ENCODE data around the gene SLC35C1. TPM values are rescaled to one million over a fixed set of nuclear protein-coding genes. Genes with fewer than 3 reads are reported as not detected.

SLC35C1 gene
- total and polyA plus RNA-seq, 9 of the 15 experiments (the other 6 are each of a cell fraction or from before 2014, with no cell fraction given): 0.65 to 13.1 (median 2.4) TPM

DNA sequence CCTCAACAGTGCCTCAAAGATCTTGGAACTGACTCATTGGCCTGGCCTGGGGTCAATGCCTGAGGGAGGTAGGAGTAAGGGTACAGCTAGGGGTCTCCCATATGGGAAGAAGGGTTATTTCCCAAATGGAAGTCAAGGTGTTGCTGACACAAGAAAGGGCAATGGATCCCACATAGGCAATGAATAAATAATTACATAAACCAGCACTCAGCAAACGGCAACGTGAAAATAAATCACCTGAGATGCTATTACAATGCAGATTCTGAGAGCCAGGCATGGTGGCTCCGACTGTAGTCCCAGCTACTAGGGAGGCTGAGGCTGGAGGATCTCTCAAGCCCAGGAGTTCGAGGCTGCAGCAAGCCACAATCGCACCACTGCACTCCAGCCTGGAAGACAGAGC is 36.5 kb upstream of the SLC35C1 start (continued):
- TF ChIP-seq, protein P1, sequence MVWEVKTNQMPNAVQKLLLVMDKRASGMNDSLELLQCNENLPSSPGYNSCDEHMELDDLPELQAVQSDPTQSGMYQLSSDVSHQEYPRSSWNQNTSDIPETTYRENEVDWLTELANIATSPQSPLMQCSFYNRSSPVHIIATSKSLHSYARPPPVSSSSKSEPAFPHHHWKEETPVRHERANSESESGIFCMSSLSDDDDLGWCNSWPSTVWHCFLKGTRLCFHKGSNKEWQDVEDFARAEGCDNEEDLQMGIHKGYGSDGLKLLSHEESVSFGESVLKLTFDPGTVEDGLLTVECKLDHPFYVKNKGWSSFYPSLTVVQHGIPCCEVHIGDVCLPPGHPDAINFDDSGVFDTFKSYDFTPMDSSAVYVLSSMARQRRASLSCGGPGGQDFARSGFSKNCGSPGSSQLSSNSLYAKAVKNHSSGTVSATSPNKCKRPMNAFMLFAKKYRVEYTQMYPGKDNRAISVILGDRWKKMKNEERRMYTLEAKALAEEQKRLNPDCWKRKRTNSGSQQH (CRISPR knock-in tag; IDR thresholded peaks at IDR 0.05): no peak
- TF ChIP-seq HCFC1 (IDR thresholded peaks at IDR 0.05; ENCODE audit: low read depth, low read length) (no peak), ZNF239 (CRISPR knock-in tag; IDR thresholded peaks at IDR 0.05) (no peak)

DNA sequence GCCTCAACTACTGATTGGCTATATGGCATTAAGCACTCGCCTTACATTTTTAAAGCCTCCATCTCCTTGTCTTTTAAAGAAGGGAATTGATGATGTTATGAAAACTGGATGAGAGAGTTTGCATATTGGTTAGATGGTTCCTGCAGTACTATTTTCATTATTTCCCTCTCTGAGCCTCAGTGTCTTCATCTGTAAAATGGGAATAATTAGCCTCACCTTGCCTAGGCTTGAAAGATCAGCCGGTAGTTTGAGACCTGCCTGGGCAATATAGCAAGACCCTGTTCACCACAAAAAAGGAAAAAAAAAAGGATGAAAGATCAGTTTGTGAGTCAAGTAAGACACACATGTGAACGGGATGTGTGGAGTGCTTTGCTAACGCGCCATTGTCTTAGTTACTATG is 35.0 kb upstream of the SLC35C1 start:
- TF ChIP-seq RBM25 (IDR thresholded peaks at IDR 0.05; ENCODE audit: low read depth, low read length, severe bottlenecking): peak; percentile 83
- peak; percentile 56 for TF ChIP-seq BCOR (IDR thresholded peaks at IDR 0.05)
- no peak for TF ChIP-seq RB1 (IDR thresholded peaks at IDR 0.05; ENCODE audit: low read depth)
- DNase-seq (ENCODE audit: extremely low read depth in 1 of 4, low spot score in 3 of 4) (no peak), ATAC-seq (no peak), FAIRE-seq (no peak)
- Histone ChIP-seq H3K27me3 (ENCODE audit: control insufficient read depth in 2 of 2, insufficient read depth in 2 of 2, low read length in 2 of 2) (peaks cover 22 to 64% of the 10 kb centered on the region in 2 experiments), H4K20me1 (replicated peaks; ENCODE audit: control insufficient read depth, insufficient read depth, low read length) (0 out of 2 replicates have a peak, but pooled peaks cover 3% of the 10 kb centered on the region), H3K4me1 (replicated peaks in 1 of 2; ENCODE audit: control insufficient read depth in 2 of 2, insufficient read depth in 2 of 2, low read length in 2 of 2) (peaks cover 5 to 12% of the 10 kb centered on the region in 2 experiments; a peak in 3 of 5 replicates), H3K9me1 (ENCODE audit: control insufficient read depth, insufficient read depth, low read length) (no peaks in the 10 kb centered on the region), H3K4me2 (ENCODE audit: insufficient read depth, low read length) (no peak overlapping the region), H2AFZ (ENCODE audit: low read depth, low read length) (no peak overlapping the region), H3K79me2 (ENCODE audit: control insufficient read depth, insufficient read depth, low read length) (no peaks in the 10 kb centered on the region), H3K4me3 (no peak overlapping the region), H3K27ac (ENCODE audit: extremely low read depth, low read depth, low read length) (no peak overlapping the region), H3K9me3 (replicated peaks; ENCODE audit: control insufficient read depth, insufficient read depth, low read depth, low read length) (no peaks in the 10 kb centered on the region), H3K36me3 (ENCODE audit: control insufficient read depth, insufficient read depth, low read length) (no peaks in the 10 kb centered on the region), H3K9ac (ENCODE audit: insufficient read depth in 1 of 2, low read depth in 2 of 2, low read length in 2 of 2) (no peak overlapping the region)
- in situ Hi-C loops (cut with MboI): loop anchor here (10.0 kb wide), 1 partner anchor 395 kb away; no protein-coding TSS in a partner anchor
- no TSS peak for BruUV-seq (replicated peaks)
- ChIA-PET POLR2A (interaction anchor here (0.6 kb wide), 1 partner anchor 401 kb away, joined by 3 read pairs; no protein-coding TSS in a partner anchor), CTCF (ENCODE audit: low intra/inter-chr PET ratio) (interaction anchor here (0.6 to 1.1 kb wide), 3 partner anchors 36 to 1098 kb away, joined by 3 to 4 read pairs (median 3); no protein-coding TSS in a partner anchor)
- WGBS (ENCODE audit: insufficient coverage, low coverage, missing lambda C conversion rate): 0% methylated on average over 5 of the region's 5 CpGs
- intact Hi-C loops (cut with micrococcal nuclease): loop anchor here (5.0 kb wide), 2 partner anchors 82 to 237 kb away; no protein-coding TSS in a partner anchor

Data from K562 (cell line).